B cell (primary cell): ENCODE measurements around the gene MRO. TPM values are rescaled to one million over a fixed set of nuclear protein-coding genes. Genes with fewer than 3 reads are reported as not detected.

Experiments used
- ATAC-seq: fragments of 200-7000 bp; cut with Tn5 transposase; one replicate; pipeline ENCODE4 v1.10.0; 2021; ENCODE audit warnings: low read depth, mild to moderate bottlenecking, moderate number of reproducible peaks, moderate library complexity
- CTCF ChIA-PET: fragments of 350-600 bp; sonication (Branson Sonifier 250); formaldehyde crosslinking; loops from one replicate; lab custom pipeline; 2021; ENCODE audit warnings: antibody characterized with exemption, inconsistent platforms; lab: Charles Lee
- POLR2A ChIA-PET: fragments of 350-600 bp; sonication (Branson Sonifier 250); formaldehyde crosslinking; loops from one replicate; lab custom pipeline; 2021; ENCODE audit warnings: antibody characterized with exemption; lab: Charles Lee
- DNase-seq: peaks from one replicate; pipeline ENCODE4 v3.0.0; 2013
- H2AFZ ChIP-seq: 2 replicates; pipeline ENCODE4 v1.6.1; 2012; ENCODE audit warnings: mild to moderate bottlenecking, low read depth, low read length; ENCODE audit not compliant: insufficient read depth, poor library complexity, severe bottlenecking
- H3K27ac ChIP-seq, 2 donors: 1 replicate in 1 of 2; 2 replicates in 1 of 2; pipeline ENCODE4 v1.5.1; 2012 to 2013; ENCODE audit warnings: low read length in 2 of 2, mild to moderate bottlenecking in 2 of 2, moderate library complexity in 1 of 2
- H3K27me3 ChIP-seq, 4 experiments: fragments of 200-600 bp in 1 of 4; sonication (generic) in 1 of 4; replicated peaks in 1 of 4; 1 replicate in 2 of 4; 2 replicates in 2 of 4; pipeline versions ENCODE4 v1.6.1 to v1.7.0; 2013 to 2016; ENCODE audit warnings: low read length in 3 of 4, mild to moderate bottlenecking in 2 of 4, mixed read lengths in 1 of 4, moderate library complexity in 1 of 4; ENCODE audit not compliant: insufficient read depth in 4 of 4, control insufficient read depth in 3 of 4; ENCODE audit errors: control extremely low read depth in 1 of 4
- H3K36me3 ChIP-seq, 2 experiments: replicated peaks in 1 of 2; 1 replicate in 1 of 2; 2 replicates in 1 of 2; pipeline versions ENCODE4 v1.6.1 to v1.7.1; 2013; ENCODE audit warnings: low read length in 1 of 2; ENCODE audit not compliant: insufficient read depth in 2 of 2, control insufficient read depth in 1 of 2; ENCODE audit errors: control extremely low read depth in 1 of 2, extremely low read depth in 1 of 2
- H3K4me1 ChIP-seq, 2 donors: fragments of 200-600 bp in 1 of 2; sonication (generic) in 1 of 2; 1 replicate in 1 of 2; 2 replicates in 1 of 2; pipeline versions ENCODE4 v1.5.1 to v1.6.1; 2013 to 2017; ENCODE audit warnings: low read length in 2 of 2; ENCODE audit not compliant: control insufficient read depth in 2 of 2, insufficient read depth in 2 of 2
- H3K4me2 ChIP-seq: replicated peaks from 2 replicates; pipeline ENCODE3; 2012; ENCODE audit warnings: mild to moderate bottlenecking, low read depth, low read length; ENCODE audit not compliant: poor library complexity, severe bottlenecking
- H3K4me3 ChIP-seq, 5 experiments: fragments of 200-600 bp in 1 of 5; sonication (generic) in 1 of 5; 1 replicate in 3 of 5; 2 replicates in 2 of 5; pipeline versions ENCODE4 v1.5.1 to v1.7.0; 2011 to 2016; ENCODE audit warnings: low read length in 4 of 5, mild to moderate bottlenecking in 4 of 5, low read depth in 2 of 5, control low read depth in 1 of 5, moderate library complexity in 1 of 5; ENCODE audit not compliant: insufficient read depth in 1 of 5; ENCODE audit errors: control extremely low read depth in 1 of 5, extremely low read depth in 1 of 5
- H3K79me2 ChIP-seq: fragments of 200-600 bp; sonication (generic); one replicate; pipeline ENCODE4 v1.6.0; 2016; ENCODE audit warnings: low read length; ENCODE audit not compliant: control insufficient read depth, insufficient read depth
- H3K9ac ChIP-seq: fragments of 200-600 bp; sonication (generic); 2 replicates; pipeline ENCODE4 v1.6.1; 2017; ENCODE audit warnings: mild to moderate bottlenecking, low read length, moderate library complexity
- H3K9me3 ChIP-seq, 3 donors: one replicate each; pipeline versions ENCODE4 v1.6.1 to v1.7.1; 2013; ENCODE audit warnings: low read length in 2 of 3; ENCODE audit not compliant: control insufficient read depth in 2 of 3, insufficient read depth in 1 of 3; ENCODE audit errors: control extremely low read depth in 1 of 3
- H4K20me1 ChIP-seq: 2 replicates; pipeline ENCODE4 v1.6.0; 2012; ENCODE audit warnings: mild to moderate bottlenecking, low read length; ENCODE audit not compliant: insufficient read depth, control insufficient read depth, poor library complexity, severe bottlenecking
- H3K27ac Mint-ChIP-seq: one replicate; pipeline ENCODE4 v1.8.0; 2021; ENCODE audit warnings: mixed read lengths
- H3K27me3 Mint-ChIP-seq: one replicate; pipeline ENCODE4 v1.8.0; 2021; ENCODE audit warnings: mixed read lengths
- H3K4me1 Mint-ChIP-seq: one replicate; pipeline ENCODE4 v1.8.0; 2021; ENCODE audit warnings: mixed read lengths
- H3K4me3 Mint-ChIP-seq: one replicate; pipeline ENCODE4 v1.8.0; 2021; ENCODE audit warnings: mixed read lengths
- H3K9me3 Mint-ChIP-seq: one replicate; pipeline ENCODE4 v1.8.0; 2022; ENCODE audit warnings: mixed read lengths; ENCODE audit not compliant: insufficient read depth
- CTCF ChIP-seq: fragments of 200-600 bp; IDR thresholded peaks from one replicate; pipeline ENCODE4 v1.8.0; 2022; ENCODE audit warnings: antibody characterized with exemption, mild to moderate bottlenecking
- EZH2 ChIP-seq: IDR thresholded peaks from 2 replicates; pipeline ENCODE4 v1.6.1; 2012; ENCODE audit warnings: borderline replicate concordance, low read depth, mild to moderate bottlenecking, moderate library complexity, low read length; ENCODE audit not compliant: insufficient read depth, poor library complexity, severe bottlenecking
- WGBS: methylation state at CpG from one replicate; pipeline ENCODE4 v1.1.5; 2013; ENCODE audit warnings: missing lambda C conversion rate; ENCODE audit not compliant: insufficient coverage; 5-methylcytosine and 5-hydroxymethylcytosine counted together
- intact Hi-C: fragments of 100-400 bp; cut with micrococcal nuclease; formaldehyde crosslinking; loops from one replicate; pipeline ENCODE4 v1.10.0; 2022
- polyA plus RNA-seq: library from polyadenylated mRNA; depleted of rRNA; stranded (reverse); fragments of >200 nt; gene quantifications from 2 replicates; pipeline ENCODE4 v1.2.3, GENCODE V29; 2012
- total RNA-seq, 2 donors: library from RNA; stranded (reverse); fragments of 120-200 nt in 1 of 2; gene quantifications; 1 replicate in 1 of 2; 2 replicates in 1 of 2; pipeline versions ENCODE4 v1.2.3 to v1.2.4, GENCODE V29; 2013 to 2022

Gene MRO
- total and polyA plus RNA-seq, 2 donors (not counting 1 experiment from before 2014, with no cell fraction given): not detected

GRCh38 chr18:50855976-50856757, 36.4 kb upstream of the MRO start:
- no peaks in the 10 kb centered on the region for H3K4me1 ChIP-seq
- H3K4me3 ChIP-seq: no peak overlapping the region
- no peak overlapping the region for H3K9ac ChIP-seq
- DNase-seq (no peak), ATAC-seq (no peak)
- no peak overlapping the region for H2AFZ ChIP-seq
- CTCF ChIA-PET: interaction anchor here (0.9 kb wide), 1 partner anchor 14 kb away, joined by 7 read pairs; no protein-coding TSS in a partner anchor
- Mint-ChIP-seq H3K4me1 (no peaks in the 10 kb centered on the region), H3K27ac (no peak overlapping the region), H3K27me3 (peaks cover 4% of the 10 kb centered on the region), H3K9me3 (no peaks in the 10 kb centered on the region), H3K4me3 (no peak overlapping the region)
- H3K9me3 ChIP-seq: peaks cover 0 to 10% (median 8%) of the 10 kb centered on the region in 3 donors
- no peak overlapping the region for H3K4me2 ChIP-seq
- peaks cover 0 to 6% (median 1%) of the 10 kb centered on the region in 4 experiments for H3K27me3 ChIP-seq
- H3K79me2 ChIP-seq: no peaks in the 10 kb centered on the region
- intact Hi-C loops: no loop called here
- TF ChIP-seq CTCF: no peak
- no peak for TF ChIP-seq EZH2
- no peak overlapping the region for H3K27ac ChIP-seq
- 96% methylated on average over 5 of the region's 13 CpGs for WGBS
- H4K20me1 ChIP-seq: no peaks in the 10 kb centered on the region
- POLR2A ChIA-PET: no interaction called here
- no peaks in the 10 kb centered on the region for H3K36me3 ChIP-seq

GRCh38 chr18:50853863-50854271, 34.1 kb upstream of the MRO start:
- 89% methylated on average over 5 of the region's 6 CpGs for WGBS
- Histone ChIP-seq H3K4me2 (no peak overlapping the region), H3K27me3 (peaks cover 0 to 4% (median 1%) of the 10 kb centered on the region in 4 experiments), H3K27ac (no peak overlapping the region), H2AFZ (no peak overlapping the region), H3K36me3 (no peaks in the 10 kb centered on the region), H3K9me3 (peaks cover 0 to 10% (median 8%) of the 10 kb centered on the region in 3 donors), H4K20me1 (no peaks in the 10 kb centered on the region), H3K4me3 (no peak overlapping the region), H3K4me1 (no peaks in the 10 kb centered on the region), H3K79me2 (no peaks in the 10 kb centered on the region), H3K9ac (no peak overlapping the region)
- intact Hi-C loops: no loop called here
- Mint-ChIP-seq H3K4me3 (no peak overlapping the region), H3K9me3 (no peaks in the 10 kb centered on the region), H3K27ac (no peak overlapping the region), H3K27me3 (peaks cover 8% of the 10 kb centered on the region), H3K4me1 (no peaks in the 10 kb centered on the region)
- CTCF ChIA-PET: interaction anchor here (0.7 kb wide), 1 partner anchor 13 kb away, joined by 3 read pairs; no protein-coding TSS in a partner anchor
- DNase-seq (no peak), ATAC-seq (no peak)
- POLR2A ChIA-PET: no interaction called here
- TF ChIP-seq CTCF (no peak), EZH2 (no peak)
